HEK293 (cell line): ENCODE data around the gene FOXK2.
A peak's percentile ranks its signal among the peaks of the same experiment; 100 is the strongest.

ENCODE experiments used
- CTCF ChIA-PET: fragments of 350-600 bp; formaldehyde crosslinking; extraction: SDS; loops from one replicate; lab custom pipeline; 2021; ENCODE audit warnings: antibody characterized with exemption; lab: Yijun Ruan, JAX
- POLR2A ChIA-PET: fragments of 300-600 bp; formaldehyde crosslinking; extraction: SDS; loops from one replicate; lab custom pipeline; 2020; ENCODE audit warnings: antibody characterized with exemption, inconsistent platforms; lab: Yijun Ruan, JAX
- H3K27ac ChIP-seq: fragments of 200-500 bp; sonication (Bioruptor generic); 2 replicates; pipeline ENCODE4 v1.5.1; 2014; ENCODE audit warnings: low read depth, low read length, control low read depth, inconsistent platforms; ENCODE audit errors: extremely low read depth
- H3K36me3 ChIP-seq, 2 experiments: fragments of 200-500 bp in 1 of 2; sonication (Bioruptor generic) in 1 of 2; 1 replicate in 1 of 2; 2 replicates in 1 of 2; pipeline ENCODE4 v1.5.1; 2014 to 2017; ENCODE audit warnings: inconsistent platforms in 2 of 2, low read length in 2 of 2; ENCODE audit not compliant: control insufficient read depth in 2 of 2, insufficient read depth in 1 of 2
- H3K4me1 ChIP-seq: fragments of 200-500 bp; sonication (Bioruptor generic); 2 replicates; pipeline ENCODE4 v1.5.1; 2014; ENCODE audit warnings: mild to moderate bottlenecking, low read length, inconsistent platforms; ENCODE audit not compliant: control insufficient read depth, insufficient read depth
- H3K4me3 ChIP-seq: 2 replicates; pipeline ENCODE4 v1.5.1; 2011; ENCODE audit warnings: low read depth, mild to moderate bottlenecking, control low read depth, low read length, moderate library complexity
- H3K9me3 ChIP-seq: fragments of 200-500 bp; sonication (Bioruptor generic); 2 replicates; pipeline ENCODE4 v1.5.1; 2014; ENCODE audit warnings: low read depth, low read length, inconsistent platforms; ENCODE audit not compliant: control insufficient read depth, insufficient read depth
- CTCF ChIP-seq: fragments of 450-650 bp; formaldehyde crosslinking; IDR thresholded peaks from 2 replicates; pipeline ENCODE4 v1.5.1; 2016; ENCODE audit warnings: missing biosample characterization, missing genetic modification characterization
- GLIS2 ChIP-seq: fragments of 450-650 bp; formaldehyde crosslinking; IDR thresholded peaks from 2 replicates; pipeline ENCODE4 v1.5.1; 2016; ENCODE audit warnings: missing biosample characterization, missing genetic modification characterization
- KLF10 ChIP-seq: fragments of 450-650 bp; IDR thresholded peaks from 2 replicates; pipeline ENCODE4 v1.5.1; 2018; ENCODE audit warnings: missing biosample characterization, mild to moderate bottlenecking, missing genetic modification characterization
- KLF8 ChIP-seq: fragments of 450-650 bp; formaldehyde crosslinking; IDR thresholded peaks from 2 replicates; pipeline ENCODE4 v1.5.1; 2016; ENCODE audit warnings: missing biosample characterization, missing genetic modification characterization
- PRDM10 ChIP-seq: fragments of 450-650 bp; formaldehyde crosslinking; IDR thresholded peaks from 2 replicates; pipeline ENCODE4 v1.5.1; 2016; ENCODE audit warnings: missing biosample characterization, missing genetic modification characterization
- PRDM4 ChIP-seq: fragments of 450-650 bp; formaldehyde crosslinking; IDR thresholded peaks from 2 replicates; pipeline ENCODE4 v1.5.1; 2017; ENCODE audit warnings: missing biosample characterization, missing genetic modification characterization
- SALL2 ChIP-seq: fragments of 450-650 bp; formaldehyde crosslinking; IDR thresholded peaks from 2 replicates; pipeline ENCODE4 v1.5.0; 2017; ENCODE audit warnings: missing biosample characterization, mild to moderate bottlenecking, missing genetic modification characterization, borderline replicate concordance
- TCF7L2 ChIP-seq: IDR thresholded peaks from 2 replicates; pipeline ENCODE4 v1.6.1; 2011; ENCODE audit warnings: low read depth, mild to moderate bottlenecking, inconsistent platforms, low read length, moderate library complexity, borderline replicate concordance
- TSHZ1 ChIP-seq: fragments of 450-650 bp; formaldehyde crosslinking; IDR thresholded peaks from 2 replicates; pipeline ENCODE4 v1.5.1; 2016; ENCODE audit warnings: missing biosample characterization, missing genetic modification characterization, borderline replicate concordance
- WT1 ChIP-seq: fragments of 450-650 bp; formaldehyde crosslinking; IDR thresholded peaks from 2 replicates; pipeline ENCODE4 v1.5.1; 2016; ENCODE audit warnings: missing biosample characterization, missing genetic modification characterization
- ZBTB1 ChIP-seq: fragments of 450-650 bp; formaldehyde crosslinking; IDR thresholded peaks from 2 replicates; pipeline ENCODE4 v1.5.1; 2016; ENCODE audit warnings: missing biosample characterization, missing genetic modification characterization
- ZBTB26 ChIP-seq: fragments of 450-650 bp; formaldehyde crosslinking; optimal IDR thresholded peaks from 2 replicates; pipeline ENCODE3; 2016; ENCODE audit warnings: missing biosample characterization, mild to moderate bottlenecking, missing genetic modification characterization
- ZFHX2 ChIP-seq: fragments of 450-650 bp; formaldehyde crosslinking; conservative IDR thresholded peaks from 2 replicates; pipeline ENCODE4 v1.5.1; 2016; ENCODE audit warnings: missing biosample characterization, missing genetic modification characterization
- ZNF157 ChIP-seq: fragments of 450-650 bp; formaldehyde crosslinking; IDR thresholded peaks from 2 replicates; pipeline ENCODE4 v1.5.1; 2016; ENCODE audit warnings: missing biosample characterization, missing genetic modification characterization
- ZNF239 ChIP-seq: fragments of 450-650 bp; formaldehyde crosslinking; IDR thresholded peaks from 2 replicates; pipeline ENCODE4 v1.5.1; 2016; ENCODE audit warnings: missing biosample characterization, missing genetic modification characterization
- ZNF433 ChIP-seq: fragments of 450-650 bp; formaldehyde crosslinking; IDR thresholded peaks from 2 replicates; pipeline ENCODE4 v1.5.1; 2016; ENCODE audit warnings: missing biosample characterization, missing genetic modification characterization, low read depth
- ZNF626 ChIP-seq: fragments of 450-650 bp; sonication (Bioruptor Pico); formaldehyde crosslinking; IDR thresholded peaks from 2 replicates; pipeline ENCODE4 v1.5.1; 2018; ENCODE audit warnings: missing biosample characterization, missing genetic modification characterization, inconsistent platforms
- ZNF660 ChIP-seq: fragments of 450-650 bp; IDR thresholded peaks from 2 replicates; pipeline ENCODE4 v1.5.1; 2018; ENCODE audit warnings: missing biosample characterization, mild to moderate bottlenecking, missing genetic modification characterization
- ZNF792 ChIP-seq: fragments of 450-650 bp; formaldehyde crosslinking; IDR thresholded peaks from 2 replicates; pipeline ENCODE4 v1.5.1; 2016; ENCODE audit warnings: missing biosample characterization, missing genetic modification characterization

FOXK2 gene

GRCh38 chr17:82604532-82604931, 85.0 kb downstream of the FOXK2 start:
- CTCF ChIA-PET, result no interaction called here
- POLR2A ChIA-PET, result no interaction called here
- no peaks in the 10 kb centered on the region; the same call in 1 of the 2 replicates for H3K9me3 ChIP-seq
- no peak overlapping the region for H3K27ac ChIP-seq
- no peaks in the 10 kb centered on the region for H3K4me1 ChIP-seq
- TF ChIP-seq GLIS2 (tag by site-specific recombination), result no peak
- TF ChIP-seq ZNF433 (tag by site-specific recombination), result no peak
- no peak for TF ChIP-seq PRDM4 (tag by site-specific recombination)
- TF ChIP-seq ZNF660 (tag by site-specific recombination), result no peak
- TF ChIP-seq TSHZ1 (tag by site-specific recombination), result no peak
- no peak for TF ChIP-seq ZFHX2 (tag by site-specific recombination)
- no peak for TF ChIP-seq ZNF626 (tag by site-specific recombination)
- no peak for TF ChIP-seq TCF7L2
- no peak for TF ChIP-seq ZNF239 (tag by site-specific recombination)
- H3K4me3 ChIP-seq, result no peak overlapping the region
- H3K36me3 ChIP-seq, result peaks cover 50 to 83% of the 10 kb centered on the region in 2 experiments

GRCh38 chr17:82605939-82606600, 86.5 kb downstream of the FOXK2 start:
- H3K36me3 ChIP-seq, result peaks cover 63 to 79% of the 10 kb centered on the region in 2 experiments
- no peak overlapping the region for H3K27ac ChIP-seq
- ChIA-PET POLR2A (no interaction called here), CTCF (no interaction called here)
- H3K9me3 ChIP-seq, result no peaks in the 10 kb centered on the region; the same call in 1 of the 2 replicates
- H3K4me3 ChIP-seq, result no peak overlapping the region
- peak; percentile 46; the same call in 1 of the 2 replicates for TF ChIP-seq WT1
- no peak for TF ChIP-seq KLF10
- TF ChIP-seq ZBTB1 (tag by site-specific recombination), result no peak
- no peak for TF ChIP-seq KLF8 (tag by site-specific recombination)
- H3K4me1 ChIP-seq, result no peaks in the 10 kb centered on the region

GRCh38 chr17:82608816-82609215, 89.3 kb downstream of the FOXK2 start:
- peaks cover 48 to 70% of the 10 kb centered on the region in 2 experiments for H3K36me3 ChIP-seq
- TF ChIP-seq ZNF792 (tag by site-specific recombination) (no peak), ZBTB26 (no peak), ZNF157 (tag by site-specific recombination) (no peak), PRDM10 (tag by site-specific recombination) (no peak), SALL2 (no peak), CTCF (tag by site-specific recombination) (no peak)

More at GRCh38 chr17:82608816-82609215, 89.3 kb downstream of the FOXK2 start:
- H3K4me1 ChIP-seq, result no peaks in the 10 kb centered on the region
- 0 out of 2 replicates have a peak overlapping the region, but pooled peaks have one; percentile 6 for H3K27ac ChIP-seq
- no peaks in the 10 kb centered on the region; the same call in 1 of the 2 replicates for H3K9me3 ChIP-seq
- CTCF ChIA-PET, result no interaction called here
- no peak overlapping the region for H3K4me3 ChIP-seq
- POLR2A ChIA-PET, result no interaction called here
